Panc1 (cell line): Measurements from ENCODE around the gene ROBO2. TPM values are rescaled to one million over a fixed set of nuclear protein-coding genes. Genes with fewer than 3 reads are reported as not detected.

ENCODE experiments used
- ATAC-seq: fragments of 200-7000 bp; cut with Tn5 transposase; 2 replicates; pipeline ENCODE4 v1.9.1; 2020; ENCODE audit warnings: mild to moderate bottlenecking, moderate library complexity
- BruUV-seq: library from RNA; stranded (reverse); fragments of 400-500 nt; replicated peaks from 2 replicates; lab custom pipeline; 2021; lab: Mats Ljungman, UMichigan
- CTCF ChIA-PET: fragments of 300-600 bp; sonication (Branson Sonifier 250); formaldehyde crosslinking; loops from one replicate; lab custom pipeline; 2022; ENCODE audit warnings: antibody characterized with exemption; lab: Charles Lee
- POLR2A ChIA-PET: fragments of 300-600 bp; sonication (Branson Sonifier 250); formaldehyde crosslinking; loops from one replicate; lab custom pipeline; 2022; ENCODE audit warnings: antibody characterized with exemption; lab: Charles Lee
- DNase-seq: peaks from one replicate; pipeline ENCODE4 v3.0.0-alpha.2; 2010; ENCODE audit warnings: low read depth, low spot score
- H3K27ac ChIP-seq: 2 replicates; pipeline ENCODE4 v1.5.1; 2011; ENCODE audit warnings: mild to moderate bottlenecking, low read length, inconsistent platforms
- H3K27me3 ChIP-seq: fragments of 200-500 bp; sonication (Bioruptor generic); 2 replicates; pipeline ENCODE4 v1.6.0; 2014; ENCODE audit warnings: low read length, inconsistent platforms; ENCODE audit not compliant: control insufficient read depth, insufficient read depth
- H3K36me3 ChIP-seq: fragments of 200-500 bp; sonication (Bioruptor generic); 2 replicates; pipeline ENCODE4 v1.5.1; 2014; ENCODE audit warnings: inconsistent platforms, mild to moderate bottlenecking, low read length, moderate library complexity; ENCODE audit not compliant: control insufficient read depth, insufficient read depth
- H3K4me1 ChIP-seq: 2 replicates; pipeline ENCODE4 v1.5.1; 2011; ENCODE audit warnings: inconsistent platforms, mild to moderate bottlenecking, low read length, moderate library complexity; ENCODE audit not compliant: control insufficient read depth, insufficient read depth
- H3K4me3 ChIP-seq, 2 experiments: 2 replicates each; pipeline ENCODE4 v1.5.1; 2011 to 2012; ENCODE audit warnings: low read depth in 2 of 2, low read length in 2 of 2, mild to moderate bottlenecking in 2 of 2, inconsistent platforms in 1 of 2, moderate library complexity in 1 of 2
- H3K9me3 ChIP-seq: fragments of 200-500 bp; sonication (Bioruptor generic); 2 replicates; pipeline ENCODE4 v1.5.1; 2014; ENCODE audit warnings: low read depth, mild to moderate bottlenecking, inconsistent platforms, low read length, moderate library complexity; ENCODE audit not compliant: control insufficient read depth, insufficient read depth
- POLR2AphosphoS5 ChIP-seq: IDR thresholded peaks from 2 replicates; pipeline ENCODE4 v1.6.1; 2012; ENCODE audit warnings: mild to moderate bottlenecking, low read depth, low read length, moderate library complexity
- SIN3A ChIP-seq: IDR thresholded peaks from 2 replicates; pipeline ENCODE4 v1.6.1; 2012; ENCODE audit warnings: low read depth, mild to moderate bottlenecking, low read length, moderate library complexity, borderline replicate concordance; ENCODE audit not compliant: insufficient read depth
- TCF7L2 ChIP-seq: IDR thresholded peaks from 2 replicates; pipeline ENCODE4 v1.6.1; 2011; ENCODE audit warnings: mild to moderate bottlenecking, low read depth, low read length, inconsistent platforms
- in situ Hi-C: cut with HindIII; loops from 2 replicates; pipeline ENCODE4 v1.10.0; 2016; ENCODE audit warnings: low sequenced_read_pairs, low pct_unique_long_range_greater_than_20kb
- intact Hi-C: fragments of 100-400 bp; cut with micrococcal nuclease; formaldehyde crosslinking; loops from one replicate; pipeline ENCODE4 v1.10.0; 2022; ENCODE audit not compliant: unreplicated experiment
- total RNA-seq: library from RNA; stranded (reverse); gene quantifications from one replicate; pipeline ENCODE4 v1.2.1, GENCODE V29; 2021; ENCODE audit not compliant: unreplicated experiment
- TF ChIP-seq, protein P1 (sequence below), 2 experiments: IDR thresholded peaks; 2 replicates each; pipeline ENCODE4 v1.6.1; 2011 to 2012; ENCODE audit warnings: low read depth in 2 of 2, control low read depth in 1 of 2, low read length in 1 of 2, mild to moderate bottlenecking in 1 of 2, moderate library complexity in 1 of 2; ENCODE audit not compliant: insufficient read depth in 1 of 2
- TF ChIP-seq, protein P2 (sequence below): fragments of 450-650 bp; IDR thresholded peaks from 2 replicates; pipeline ENCODE4 v1.5.1; 2017; ENCODE audit warnings: mild to moderate bottlenecking

ROBO2 gene
- total RNA-seq, 1 experiment from 2014 or later = 1.3 TPM

DNA sequence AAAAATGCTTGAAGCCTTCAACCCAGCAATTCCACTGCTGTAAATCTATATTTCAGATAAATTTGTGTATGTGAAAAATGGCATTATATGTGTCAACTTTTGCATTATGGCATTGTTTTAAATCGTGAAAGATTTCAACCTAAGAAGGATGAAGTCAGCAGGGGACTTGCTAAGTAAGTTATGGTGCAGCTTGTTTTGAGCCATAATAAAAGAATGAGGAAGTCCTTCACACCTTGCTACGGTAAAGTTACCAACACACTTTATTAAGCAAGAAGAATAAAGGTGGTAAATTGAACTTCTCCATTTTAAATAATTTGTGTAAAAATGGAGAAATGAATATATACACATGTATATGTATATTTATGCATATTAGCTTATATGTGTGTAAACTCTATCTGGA lies 371.4 kb downstream of the ROBO2 start:
- no peak overlapping the region for H3K27ac ChIP-seq

GRCh38 chr3:77412021-77412438 lies 372.1 kb downstream of the ROBO2 start:
- no peak for TF ChIP-seq SIN3A
- TF ChIP-seq POLR2AphosphoS5 = no peak
- TF ChIP-seq, protein P1, sequence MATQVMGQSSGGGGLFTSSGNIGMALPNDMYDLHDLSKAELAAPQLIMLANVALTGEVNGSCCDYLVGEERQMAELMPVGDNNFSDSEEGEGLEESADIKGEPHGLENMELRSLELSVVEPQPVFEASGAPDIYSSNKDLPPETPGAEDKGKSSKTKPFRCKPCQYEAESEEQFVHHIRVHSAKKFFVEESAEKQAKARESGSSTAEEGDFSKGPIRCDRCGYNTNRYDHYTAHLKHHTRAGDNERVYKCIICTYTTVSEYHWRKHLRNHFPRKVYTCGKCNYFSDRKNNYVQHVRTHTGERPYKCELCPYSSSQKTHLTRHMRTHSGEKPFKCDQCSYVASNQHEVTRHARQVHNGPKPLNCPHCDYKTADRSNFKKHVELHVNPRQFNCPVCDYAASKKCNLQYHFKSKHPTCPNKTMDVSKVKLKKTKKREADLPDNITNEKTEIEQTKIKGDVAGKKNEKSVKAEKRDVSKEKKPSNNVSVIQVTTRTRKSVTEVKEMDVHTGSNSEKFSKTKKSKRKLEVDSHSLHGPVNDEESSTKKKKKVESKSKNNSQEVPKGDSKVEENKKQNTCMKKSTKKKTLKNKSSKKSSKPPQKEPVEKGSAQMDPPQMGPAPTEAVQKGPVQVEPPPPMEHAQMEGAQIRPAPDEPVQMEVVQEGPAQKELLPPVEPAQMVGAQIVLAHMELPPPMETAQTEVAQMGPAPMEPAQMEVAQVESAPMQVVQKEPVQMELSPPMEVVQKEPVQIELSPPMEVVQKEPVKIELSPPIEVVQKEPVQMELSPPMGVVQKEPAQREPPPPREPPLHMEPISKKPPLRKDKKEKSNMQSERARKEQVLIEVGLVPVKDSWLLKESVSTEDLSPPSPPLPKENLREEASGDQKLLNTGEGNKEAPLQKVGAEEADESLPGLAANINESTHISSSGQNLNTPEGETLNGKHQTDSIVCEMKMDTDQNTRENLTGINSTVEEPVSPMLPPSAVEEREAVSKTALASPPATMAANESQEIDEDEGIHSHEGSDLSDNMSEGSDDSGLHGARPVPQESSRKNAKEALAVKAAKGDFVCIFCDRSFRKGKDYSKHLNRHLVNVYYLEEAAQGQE (IDR thresholded peaks at IDR 0.05; ENCODE audit: insufficient read depth in 1 of 2, low read depth in 2 of 2, low read length in 1 of 2) = no peak
- TF ChIP-seq, protein P2, sequence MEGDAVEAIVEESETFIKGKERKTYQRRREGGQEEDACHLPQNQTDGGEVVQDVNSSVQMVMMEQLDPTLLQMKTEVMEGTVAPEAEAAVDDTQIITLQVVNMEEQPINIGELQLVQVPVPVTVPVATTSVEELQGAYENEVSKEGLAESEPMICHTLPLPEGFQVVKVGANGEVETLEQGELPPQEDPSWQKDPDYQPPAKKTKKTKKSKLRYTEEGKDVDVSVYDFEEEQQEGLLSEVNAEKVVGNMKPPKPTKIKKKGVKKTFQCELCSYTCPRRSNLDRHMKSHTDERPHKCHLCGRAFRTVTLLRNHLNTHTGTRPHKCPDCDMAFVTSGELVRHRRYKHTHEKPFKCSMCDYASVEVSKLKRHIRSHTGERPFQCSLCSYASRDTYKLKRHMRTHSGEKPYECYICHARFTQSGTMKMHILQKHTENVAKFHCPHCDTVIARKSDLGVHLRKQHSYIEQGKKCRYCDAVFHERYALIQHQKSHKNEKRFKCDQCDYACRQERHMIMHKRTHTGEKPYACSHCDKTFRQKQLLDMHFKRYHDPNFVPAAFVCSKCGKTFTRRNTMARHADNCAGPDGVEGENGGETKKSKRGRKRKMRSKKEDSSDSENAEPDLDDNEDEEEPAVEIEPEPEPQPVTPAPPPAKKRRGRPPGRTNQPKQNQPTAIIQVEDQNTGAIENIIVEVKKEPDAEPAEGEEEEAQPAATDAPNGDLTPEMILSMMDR = no peak
- TF ChIP-seq TCF7L2 = no peak
- no peak for ATAC-seq
- Histone ChIP-seq H3K4me3 (no peak overlapping the region), H3K4me1 (no peaks in the 10 kb centered on the region), H3K27ac (no peak overlapping the region), H3K27me3 (no peaks in the 10 kb centered on the region), H3K9me3 (no peaks in the 10 kb centered on the region), H3K36me3 (no peaks in the 10 kb centered on the region)
- in situ Hi-C loops = no loop called here
- POLR2A ChIA-PET = no interaction called here
- BruUV-seq = no TSS peak
- DNase-seq = no peak
- intact Hi-C loops = no loop called here
- CTCF ChIA-PET = no interaction called here

More for the DNA sequence above, 371.4 kb downstream of the ROBO2 start:
- no TSS peak for BruUV-seq
- Histone ChIP-seq H3K36me3 (no peaks in the 10 kb centered on the region), H3K4me3 (no peak overlapping the region), H3K9me3 (no peaks in the 10 kb centered on the region), H3K27me3 (no peaks in the 10 kb centered on the region), H3K4me1 (no peaks in the 10 kb centered on the region)
- ATAC-seq = no peak
- no peak for DNase-seq
- POLR2A ChIA-PET = no interaction called here
- CTCF ChIA-PET = no interaction called here
- intact Hi-C loops (no loop called here), in situ Hi-C loops (no loop called here)
- no peak for TF ChIP-seq TCF7L2
- TF ChIP-seq, protein P2 = no peak
- TF ChIP-seq POLR2AphosphoS5 = no peak
- TF ChIP-seq, protein P1 (IDR thresholded peaks at IDR 0.05; ENCODE audit: insufficient read depth in 1 of 2, low read depth in 2 of 2, low read length in 1 of 2) = no peak
- TF ChIP-seq SIN3A = no peak
